Embryonic facial prominence (tissue), 1 donor: ENCODE measurements around the gene MDP1.

Source experiments
- DNase-seq: peaks from one replicate; pipeline ENCODE4 v3.0.0-alpha.2; 2016; ENCODE audit errors: extremely low spot score

MDP1 gene

DNA sequence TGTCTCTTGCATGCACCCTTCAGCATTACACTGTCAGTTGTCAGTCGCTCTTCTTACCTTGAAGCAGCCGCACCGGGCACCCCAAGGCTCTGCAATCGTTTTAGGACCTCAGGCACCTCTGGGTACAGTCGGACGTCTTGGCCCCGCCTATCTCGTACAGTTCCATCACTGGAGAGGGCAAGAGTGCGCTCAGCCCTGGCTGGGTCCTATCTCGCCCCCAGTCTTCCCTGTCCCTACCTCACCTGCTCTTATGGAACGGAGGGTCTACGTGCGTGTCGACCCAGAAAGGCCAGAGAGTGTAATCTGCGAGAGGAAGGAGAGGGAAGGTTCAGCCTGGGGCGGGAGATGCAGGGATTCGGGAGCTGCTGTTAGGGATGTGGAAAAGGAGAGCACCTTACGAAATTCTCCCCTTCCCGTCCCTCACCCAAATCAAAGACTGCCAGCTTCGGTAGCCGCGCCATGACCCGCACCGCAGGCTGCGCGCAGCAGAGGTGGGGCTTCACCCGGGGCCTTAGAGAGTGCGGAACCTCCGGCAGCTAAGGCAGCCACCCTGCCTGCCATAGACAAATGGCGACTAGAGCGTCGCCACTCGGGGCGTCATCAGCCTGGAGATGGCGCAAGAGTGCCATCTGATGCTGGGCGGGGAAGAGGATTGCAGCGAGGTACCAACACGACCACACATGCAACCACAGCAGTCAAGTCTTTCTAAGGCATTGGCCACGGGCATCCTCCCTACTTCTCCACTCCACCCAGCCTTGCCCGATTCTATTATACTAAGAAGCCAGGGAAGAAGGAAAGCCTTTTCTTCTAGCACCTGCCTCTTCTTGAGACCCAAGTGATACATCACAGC lies at the start of gene MDP1:
Gene MDP1 (minus strand): TSS at position 572 of the 850 bp plus-strand sequence. CDS start 111 bp downstream, at position 461.
- DNase-seq, result peak; percentile 79

DNA sequence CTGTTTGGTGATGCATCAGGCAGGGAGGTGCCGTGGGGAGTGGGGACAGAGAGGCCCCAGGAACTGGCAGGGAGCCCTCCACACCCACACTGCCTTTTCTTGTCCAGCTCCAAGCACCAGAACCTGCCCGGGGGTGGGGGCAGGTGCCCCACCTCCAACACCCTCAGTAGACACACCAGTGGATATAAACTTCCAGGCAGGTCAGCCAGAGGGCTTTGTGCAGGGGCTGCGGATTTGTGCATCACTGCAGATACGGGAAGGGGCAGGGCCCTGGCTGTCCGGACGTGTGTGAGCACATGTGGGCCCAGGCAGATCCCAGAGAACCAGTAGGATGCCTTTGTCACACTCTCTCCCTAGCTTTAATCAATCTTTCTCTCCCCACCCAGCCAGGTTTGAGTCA lies 48.4 kb upstream of the MDP1 start:
- no peak for DNase-seq

DNA sequence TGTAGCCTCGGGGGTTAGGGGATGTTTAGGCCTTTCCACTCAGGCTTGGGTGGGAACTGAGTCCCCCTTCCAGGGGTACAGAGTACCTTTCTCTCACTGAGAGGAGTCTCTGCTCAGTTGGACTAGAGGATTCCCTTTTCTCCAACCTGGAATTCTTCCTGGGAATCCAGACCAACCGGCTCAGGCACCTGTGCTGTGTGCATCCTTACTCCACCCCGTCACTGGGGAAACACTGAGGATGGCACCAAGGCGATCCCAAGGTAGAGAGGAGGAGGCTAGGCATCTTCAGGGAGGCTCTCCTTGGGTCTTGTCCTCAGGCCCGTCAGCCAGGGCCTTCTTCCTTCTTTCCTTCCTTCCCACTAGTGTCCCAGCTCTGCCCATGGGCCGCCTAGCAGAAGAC lies 48.0 kb upstream of the MDP1 start:
- no peak for DNase-seq

DNA sequence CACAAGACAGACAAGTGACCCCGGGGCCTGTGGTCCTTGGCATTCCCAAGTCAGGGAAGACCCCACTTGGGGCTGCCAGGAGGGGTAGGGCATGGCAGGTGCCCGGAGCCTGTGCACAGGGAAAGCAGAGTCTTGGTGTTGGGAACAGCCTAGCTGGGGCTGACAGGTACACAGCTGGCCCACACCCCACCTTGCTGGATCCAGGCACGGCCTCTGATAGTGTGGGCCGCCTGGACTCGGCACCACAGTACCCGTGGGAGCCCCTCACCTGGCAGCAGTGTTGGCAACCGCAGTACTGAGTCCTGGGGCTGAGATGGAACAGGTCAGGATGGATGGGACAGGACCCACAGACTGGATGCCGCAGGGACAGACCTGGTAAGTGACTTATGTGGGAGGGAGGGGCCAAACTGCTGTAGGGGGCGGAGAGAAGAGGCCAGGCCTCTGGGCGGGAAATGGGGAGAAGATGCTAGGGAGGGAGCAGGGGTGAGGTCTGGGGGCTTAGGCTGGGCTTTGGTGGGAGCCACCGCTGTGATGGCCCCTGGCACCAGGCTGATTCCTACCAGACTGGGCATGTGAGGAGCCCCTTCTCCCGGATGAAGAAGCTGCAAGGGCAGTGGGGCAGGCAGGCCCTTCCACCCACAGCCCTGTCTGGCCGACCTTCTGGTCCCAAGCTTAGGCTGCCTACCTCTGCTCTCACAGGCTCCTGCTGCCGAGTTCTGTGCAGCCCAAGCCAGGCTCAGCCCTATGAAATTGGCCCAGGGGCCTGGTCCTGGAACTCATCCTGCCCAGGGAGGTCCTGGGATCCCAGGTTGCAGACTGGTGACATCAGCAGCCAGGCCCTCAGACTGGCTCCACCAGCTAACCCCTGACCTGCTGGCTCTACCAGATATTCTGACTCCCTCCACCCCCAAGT lies 47.2 kb upstream of the MDP1 start, which contains the start of gene TGM1:
Gene TGM1 (minus strand): TSS at position 357 of the 913 bp plus-strand sequence. CDS start 825 bp downstream, outside the sequence.
- DNase-seq, result no peak

- DNase-seq, result no peak
These were observed 46.1 kb upstream of the MDP1 start for GRCh38 chr14:24261969-24262327.

- no peak for DNase-seq
These were observed 45.5 kb upstream of the MDP1 start for GRCh38 chr14:24261256-24261968.

GRCh38 chr14:24260780-24261157 lies 44.9 kb upstream of the MDP1 start:
- no peak for DNase-seq

DNA sequence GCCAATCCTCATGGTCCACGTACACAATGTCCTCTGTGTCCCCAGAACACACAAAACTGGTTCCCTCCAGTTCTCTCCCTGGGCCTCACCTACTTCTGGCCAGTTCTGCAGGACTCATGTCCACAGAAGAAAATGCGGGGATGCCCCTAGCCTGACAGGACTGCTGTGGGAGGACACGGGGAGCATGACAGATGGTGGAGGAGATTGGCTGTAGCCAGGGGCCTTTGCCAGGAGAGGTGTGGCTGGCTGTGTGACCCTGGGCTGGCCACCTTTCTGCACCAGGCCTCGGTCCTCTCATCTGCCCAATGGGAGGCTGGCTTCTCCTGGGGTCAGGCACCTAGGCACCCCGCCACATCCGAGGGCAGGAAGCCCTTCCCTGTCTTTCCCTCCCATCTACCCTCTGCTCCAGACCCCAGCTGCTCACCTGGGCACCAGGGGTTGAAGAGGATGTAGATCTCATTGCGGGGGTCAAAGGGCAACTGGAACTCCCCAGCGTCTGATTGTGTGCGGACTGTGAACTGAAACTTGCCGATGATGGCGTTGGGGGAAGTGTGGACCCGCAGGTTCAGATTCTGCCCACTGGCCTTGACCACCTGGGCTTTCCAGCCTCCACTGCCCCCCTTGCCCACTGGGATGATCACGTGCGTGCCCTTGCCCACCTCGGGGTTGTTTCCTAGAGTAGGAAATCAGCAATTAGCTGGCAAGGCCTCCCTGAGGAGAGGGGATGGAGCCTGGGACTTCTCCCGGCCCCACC lies 44.3 kb upstream of the MDP1 start:
- no peak for DNase-seq

DNA sequence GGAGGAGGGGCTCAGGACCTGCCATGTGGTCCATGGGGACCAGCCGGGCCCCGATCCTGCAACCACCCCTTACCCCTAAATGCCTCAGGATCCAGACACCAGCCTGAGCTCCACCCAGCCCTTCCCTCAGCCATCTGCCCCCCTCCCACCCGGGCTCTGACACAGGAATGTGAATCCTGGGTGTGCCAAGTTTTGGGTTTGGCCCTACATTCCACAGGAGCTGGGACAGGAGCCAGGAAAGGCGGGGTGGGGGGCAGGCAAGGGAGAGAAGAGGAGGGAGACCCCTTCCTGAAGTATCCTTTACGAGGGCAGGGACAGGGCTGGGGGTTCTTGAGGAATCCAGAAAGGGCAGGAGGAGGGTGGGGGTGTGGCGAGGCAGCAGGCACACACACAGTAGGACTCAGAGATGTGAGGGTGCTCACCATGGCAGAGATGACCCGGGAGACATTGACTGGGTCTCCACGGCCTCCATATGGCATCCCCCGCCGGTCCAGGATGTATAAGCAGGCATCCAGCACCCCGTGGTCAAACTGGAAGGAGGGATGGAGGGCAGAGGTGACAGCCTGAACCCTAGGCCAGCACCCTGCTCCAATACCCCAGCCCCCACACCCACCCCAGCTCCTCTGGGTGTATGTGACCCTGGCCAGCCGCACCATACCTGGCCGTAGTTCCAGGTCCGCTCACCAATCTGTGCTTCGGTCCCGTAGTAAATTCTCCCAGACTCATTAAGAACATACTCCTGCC lies 43.6 kb upstream of the MDP1 start:
- DNase-seq, result peak; percentile 58

- DNase-seq, result no peak
These were observed 42.8 kb upstream of the MDP1 start for GRCh38 chr14:24258548-24259265.

DNA sequence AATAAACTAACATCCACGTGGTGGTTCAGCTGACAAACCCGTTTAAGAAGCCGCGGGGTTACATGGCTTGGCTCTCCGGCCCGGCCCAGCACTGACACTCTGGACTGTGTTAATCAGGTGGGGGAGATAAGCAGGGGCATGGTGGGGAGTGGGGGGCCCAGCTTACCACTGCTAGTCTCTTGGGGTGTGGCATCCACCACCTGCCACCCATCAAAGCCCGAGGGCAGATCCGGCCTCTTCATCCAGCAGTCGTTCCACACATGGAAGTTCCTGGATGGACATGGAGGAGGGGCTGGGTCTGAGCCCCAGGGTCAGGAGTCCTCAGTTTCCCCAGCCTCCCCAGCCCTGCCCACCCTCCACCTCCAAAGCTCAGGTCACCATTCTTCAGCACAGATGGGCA lies 42.3 kb upstream of the MDP1 start:
- DNase-seq, result no peak

DNA sequence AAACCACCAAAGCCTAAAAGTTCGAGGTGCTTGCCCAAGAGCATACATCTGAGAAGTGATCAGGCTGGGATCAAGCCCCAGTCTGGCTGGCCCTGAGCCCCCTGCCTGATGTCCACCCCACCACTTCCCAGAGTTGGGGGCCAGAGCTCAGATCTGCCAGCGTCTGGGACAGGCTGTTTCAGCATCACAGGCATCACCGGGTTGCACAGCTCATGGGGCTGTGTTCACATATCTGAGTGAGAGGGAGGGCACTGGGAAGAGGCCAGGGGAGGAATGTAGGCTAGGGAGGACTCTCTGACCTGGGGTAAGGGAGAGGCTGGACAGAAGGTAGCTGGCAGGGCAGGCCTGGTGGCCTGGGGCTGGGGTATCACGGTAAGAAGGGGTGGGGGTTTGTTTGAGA lies 41.1 kb upstream of the MDP1 start:
- no peak for DNase-seq

DNA sequence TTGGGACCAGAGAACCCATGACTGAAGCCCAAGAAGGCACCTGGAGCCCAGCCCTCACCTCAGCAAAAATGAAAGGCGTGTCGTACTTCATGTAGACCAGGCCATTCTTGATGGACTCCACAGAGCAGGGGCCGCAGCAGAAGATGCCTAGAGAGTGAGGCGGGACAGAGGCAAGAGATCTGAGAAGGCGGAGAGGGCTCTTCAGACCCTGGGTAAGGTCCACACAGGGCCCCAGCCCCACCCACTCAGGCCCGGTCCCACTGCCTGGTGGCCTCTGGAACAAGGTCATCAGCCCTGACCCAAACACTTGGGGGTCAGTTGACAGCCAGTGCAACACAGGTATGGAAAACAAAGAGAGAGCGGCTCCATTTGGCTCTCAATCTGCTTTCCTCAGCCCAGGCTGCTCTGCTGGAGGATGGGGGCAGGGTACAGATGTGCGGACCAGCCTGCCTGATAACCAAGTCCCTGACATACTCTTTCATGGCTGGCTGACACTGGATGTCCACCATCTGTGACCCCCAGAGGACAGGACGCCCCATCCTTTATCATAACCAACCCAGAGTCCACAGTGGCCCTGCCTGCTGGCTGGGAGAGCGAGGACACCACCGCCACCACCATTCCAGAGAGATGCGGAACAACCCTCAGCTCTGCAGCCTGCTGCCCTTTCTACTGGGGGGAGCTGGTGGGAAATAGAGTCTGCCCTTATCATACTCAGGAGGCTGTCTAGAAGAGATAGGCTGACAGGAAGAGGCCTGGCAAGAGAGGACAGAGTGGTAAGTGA lies 40.3 kb upstream of the MDP1 start:
- DNase-seq, result no peak

GRCh38 chr14:24255438-24255837 lies 39.6 kb upstream of the MDP1 start:
- DNase-seq, result no peak

- no peak for DNase-seq
These were observed 38.9 kb upstream of the MDP1 start for GRCh38 chr14:24254630-24255392.

DNA sequence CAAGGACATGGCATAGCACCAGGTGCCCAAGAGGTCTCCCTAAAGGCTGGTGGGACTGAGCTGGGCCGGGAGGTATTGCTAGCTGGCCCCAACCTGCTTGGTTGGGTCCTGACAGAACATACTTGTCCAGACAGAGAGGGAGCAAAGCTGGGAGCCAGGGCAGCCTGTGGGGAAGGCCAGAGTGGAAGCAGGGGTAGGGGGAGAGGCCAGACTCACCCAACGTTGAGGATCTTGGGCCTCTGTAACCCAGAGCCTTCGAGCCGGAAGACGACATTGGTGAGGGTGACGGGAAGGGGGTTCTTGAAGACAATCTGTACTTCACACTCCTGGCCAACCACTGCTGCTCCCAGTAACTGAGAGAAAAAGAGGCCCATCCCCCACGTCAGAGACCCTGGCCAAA lies 38.1 kb upstream of the MDP1 start:
- DNase-seq, result no peak

DNA sequence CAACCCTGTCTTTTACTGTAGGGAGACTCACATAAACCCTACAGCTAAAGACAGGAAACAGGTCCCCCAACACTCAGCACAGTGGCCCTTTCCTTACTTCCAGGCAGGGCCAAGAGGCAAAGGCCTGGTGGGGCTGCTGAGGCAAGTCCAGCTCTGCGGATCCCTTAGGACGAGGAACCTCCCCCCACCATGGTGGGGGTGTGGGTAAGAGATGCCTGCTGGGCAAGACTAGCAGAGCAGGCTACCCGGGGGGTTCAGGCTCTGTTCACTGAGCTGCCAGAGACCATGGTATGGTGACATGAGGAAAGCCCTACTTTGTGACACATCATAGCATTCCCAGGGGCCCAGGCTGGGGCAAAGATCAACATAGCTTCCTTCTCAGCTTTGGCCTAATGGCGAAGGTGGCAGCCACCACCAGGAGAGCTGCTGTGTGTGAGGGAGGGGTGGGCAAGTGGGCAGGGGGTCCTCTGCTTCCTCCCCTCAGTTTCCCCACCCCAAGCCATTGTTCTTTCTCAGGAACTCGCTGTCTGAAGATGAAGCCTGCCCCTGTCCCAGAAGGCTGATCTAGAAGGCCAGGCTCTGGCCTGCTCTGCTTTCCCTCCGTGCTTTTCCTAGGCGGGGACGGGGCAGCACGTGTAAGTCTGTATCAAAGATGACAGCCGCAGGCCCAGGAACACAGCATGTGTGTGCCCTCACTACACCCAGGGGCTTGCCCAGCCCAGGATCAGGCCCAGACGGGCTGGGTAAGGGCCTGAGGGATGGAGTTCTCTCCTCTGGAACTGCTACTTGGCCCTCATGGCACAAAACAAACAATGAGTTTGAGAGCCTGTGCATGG lies 36.6 kb upstream of the MDP1 start:
- DNase-seq, result no peak
